K562 (cell line): ENCODE results near the gene KIF3B. TPM values are rescaled to one million over a fixed set of nuclear protein-coding genes. Genes with fewer than 3 reads are reported as not detected.

ENCODE experiments used
- ATAC-seq: fragments of 200-7000 bp; cut with Tn5 transposase; 3 replicates; pipeline ENCODE4 v1.9.1; 2020; ENCODE audit warnings: moderate library complexity
- BruUV-seq: library from RNA; stranded (reverse); fragments of 400-500 nt; replicated peaks from 2 replicates; lab custom pipeline; 2021; lab: Mats Ljungman, UMichigan
- CTCF ChIA-PET: fragments of 300-600 bp; formaldehyde crosslinking; extraction: SDS; loops from one replicate; lab custom pipeline; 2021; ENCODE audit warnings: low intra/inter-chr PET ratio; lab: Yijun Ruan, JAX
- POLR2A ChIA-PET: fragments of 300-600, 350-650 bp; sonication (Branson Sonifier 250); formaldehyde crosslinking; extraction: SDS; loops from one replicate; lab custom pipeline; 2021; ENCODE audit warnings: antibody characterized with exemption, inconsistent platforms; lab: Yijun Ruan, JAX
- DNase-seq, 4 experiments: peaks; one replicate each; pipeline versions ENCODE4 v3.0.0 to v3.0.0-alpha.2; 2011 to 2018; ENCODE audit warnings: low spot score in 3 of 4, mixed read lengths in 3 of 4; ENCODE audit errors: extremely low read depth in 1 of 4
- FAIRE-seq: peaks from 2 replicates; lab custom pipeline; 2011; peaks lifted over from hg19 to GRCh38; lab: Jason Lieb, UNC
- H2AFZ ChIP-seq: 2 replicates; pipeline ENCODE4 v1.6.0; 2011; ENCODE audit warnings: low read depth, low read length, control low read depth, inconsistent platforms
- H3K27ac ChIP-seq: fragments of 200-600 bp; 3 replicates; pipeline ENCODE4 v1.8.0; 2011; ENCODE audit warnings: low read depth, mild to moderate bottlenecking, control low read depth, inconsistent platforms, low read length, moderate library complexity, mixed read lengths; ENCODE audit errors: extremely low read depth
- H3K27me3 ChIP-seq, 2 experiments: fragments of 300-600 bp in 1 of 2; 2 replicates in 1 of 2; 3 replicates in 1 of 2; pipeline versions ENCODE4 v1.6.0 to v1.8.0; 2011; ENCODE audit warnings: inconsistent platforms in 2 of 2, low read length in 2 of 2, mild to moderate bottlenecking in 1 of 2, mixed read lengths in 1 of 2, moderate library complexity in 1 of 2; ENCODE audit not compliant: control insufficient read depth in 2 of 2, insufficient read depth in 2 of 2
- H3K36me3 ChIP-seq: fragments of 300-600 bp; 3 replicates; pipeline ENCODE4 v1.8.0; 2011; ENCODE audit warnings: mild to moderate bottlenecking, low read length, inconsistent platforms; ENCODE audit not compliant: control insufficient read depth, insufficient read depth
- H3K4me1 ChIP-seq, 2 experiments: fragments of 200-600 bp in 1 of 2; replicated peaks in 1 of 2; 2 replicates in 1 of 2; 3 replicates in 1 of 2; pipeline versions ENCODE4 v1.5.1 to v1.8.0; 2011; ENCODE audit warnings: inconsistent platforms in 2 of 2, low read length in 2 of 2, mild to moderate bottlenecking in 1 of 2, mixed read lengths in 1 of 2, moderate library complexity in 1 of 2; ENCODE audit not compliant: control insufficient read depth in 2 of 2, insufficient read depth in 2 of 2
- H3K4me2 ChIP-seq: 2 replicates; pipeline ENCODE4 v1.6.1; 2011; ENCODE audit warnings: low read length, control low read depth, inconsistent platforms, mixed read lengths; ENCODE audit not compliant: insufficient read depth
- H3K4me3 ChIP-seq: fragments of 200-600 bp; sonication (generic), shearing (Covaris generic); 2 replicates; pipeline ENCODE4 v1.5.1; 2016; ENCODE audit warnings: control low read depth, inconsistent platforms
- H3K79me2 ChIP-seq: fragments of 200-600 bp; 3 replicates; pipeline ENCODE4 v1.8.0; 2011; ENCODE audit warnings: low read length, inconsistent platforms; ENCODE audit not compliant: control insufficient read depth, insufficient read depth
- H3K9ac ChIP-seq, 2 experiments: 2 replicates each; pipeline versions ENCODE4 v1.6.0 to v1.6.1; 2011; ENCODE audit warnings: low read depth in 2 of 2, low read length in 2 of 2, control low read depth in 1 of 2, inconsistent platforms in 1 of 2, mild to moderate bottlenecking in 1 of 2, mixed read lengths in 1 of 2; ENCODE audit not compliant: insufficient read depth in 1 of 2
- H3K9me1 ChIP-seq: one replicate; pipeline ENCODE4 v1.6.0; 2011; ENCODE audit warnings: inconsistent platforms, mild to moderate bottlenecking, low read length, moderate library complexity; ENCODE audit not compliant: control insufficient read depth, insufficient read depth
- H3K9me3 ChIP-seq: replicated peaks from 2 replicates; pipeline ENCODE4 v1.5.1; 2011; ENCODE audit warnings: low read depth, low read length, inconsistent platforms; ENCODE audit not compliant: control insufficient read depth, insufficient read depth
- H4K20me1 ChIP-seq: replicated peaks from 2 replicates; pipeline ENCODE4 v1.6.1; 2011; ENCODE audit warnings: low read length, inconsistent platforms, mixed read lengths; ENCODE audit not compliant: control insufficient read depth, insufficient read depth
- ASH1L ChIP-seq: fragments of 450-650 bp; IDR thresholded peaks from 2 replicates; pipeline ENCODE4 v1.6.1; 2018; ENCODE audit warnings: borderline replicate concordance, mild to moderate bottlenecking, low read depth; ENCODE audit not compliant: partially characterized antibody
- BCL6 ChIP-seq: fragments of 250-450 bp; sonication (Bioruptor Pico); IDR thresholded peaks from 2 replicates; pipeline ENCODE4 v1.4.0; 2020
- FOSL1 ChIP-seq: fragments of 200-800 bp; sonication (Bioruptor generic); conservative IDR thresholded peaks from 2 replicates; pipeline ENCODE4 v1.6.1; 2016; ENCODE audit warnings: missing genetic modification characterization, missing compliant biosample characterization
- GTF2E2 ChIP-seq: fragments of 200-800 bp; sonication (Bioruptor generic); IDR thresholded peaks from 2 replicates; pipeline ENCODE4 v1.6.1; 2016; ENCODE audit warnings: missing genetic modification characterization, missing compliant biosample characterization
- NFE2L1 ChIP-seq: fragments of 450-650 bp; IDR thresholded peaks from 2 replicates; pipeline ENCODE4 v1.6.1; 2016; ENCODE audit warnings: missing genetic modification characterization, low read depth, mild to moderate bottlenecking, missing compliant biosample characterization, moderate library complexity, borderline replicate concordance
- PCBP1 ChIP-seq: fragments of 200-400 bp; formaldehyde crosslinking; IDR thresholded peaks from 2 replicates; pipeline ENCODE4 v1.6.1; 2018; ENCODE audit warnings: mild to moderate bottlenecking, low read depth, low read length; ENCODE audit not compliant: poor library complexity, severe bottlenecking
- PHF21A ChIP-seq: fragments of 450-650 bp; IDR thresholded peaks from 2 replicates; pipeline ENCODE4 v1.6.1; 2017; ENCODE audit warnings: low read depth, borderline replicate concordance
- SMAD1 ChIP-seq: fragments of 150-350 bp; IDR thresholded peaks from 2 replicates; pipeline ENCODE4 v1.6.1; 2014; ENCODE audit warnings: low read length, low read depth; ENCODE audit not compliant: partially characterized antibody
- SMARCE1 ChIP-seq: fragments of 450-650 bp; IDR thresholded peaks from 2 replicates; pipeline ENCODE4 v1.7.1; 2016; ENCODE audit warnings: mild to moderate bottlenecking
- ZNF589 ChIP-seq: fragments of 200-800 bp; sonication (Bioruptor generic); IDR thresholded peaks from 2 replicates; pipeline ENCODE4 v1.6.1; 2016; ENCODE audit warnings: low read depth, missing genetic modification characterization, missing compliant biosample characterization
- WGBS: fragments of 100-300 bp; shearing (Covaris generic); methylation state at CpG from one replicate; pipeline ENCODE4 v1.1.6; 2016; ENCODE audit warnings: low coverage, mixed read lengths; ENCODE audit not compliant: insufficient coverage; ENCODE audit errors: missing lambda C conversion rate; 5-methylcytosine and 5-hydroxymethylcytosine counted together
- in situ Hi-C: fragments of 300-500 bp; cut with MboI; formaldehyde crosslinking; loops from 4 replicates; pipeline ENCODE4 v1.15.0; 2018; ENCODE audit warnings: inconsistent platforms, mixed read lengths
- intact Hi-C: fragments of 100-400 bp; cut with micrococcal nuclease; formaldehyde crosslinking; loops from 2 replicates; pipeline ENCODE4 v1.14.2; 2022
- polyA plus RNA-seq, 8 experiments: library from polyadenylated mRNA; depleted of rRNA in 4 of 8; stranded (reverse) in 5 of 8; unstranded in 3 of 8; fragments of >200 nt; fragmentation: Nextera tagmentation in 2 of 8; fragmentation: Illumina TruSeq in 1 of 8; extraction: Ambion mirVana in 2 of 8; extraction: Trizol in 1 of 8; gene quantifications; 2 replicates each; pipeline versions ENCODE4 v1.2.1 to v1.2.3, GENCODE V29; 2011 to 2014; ENCODE audit warnings: inconsistent platforms in 1 of 8, missing spikeins in 1 of 8
- total RNA-seq, 7 experiments: library from RNA; depleted of rRNA in 6 of 7; stranded (reverse); fragments of >200 nt in 6 of 7; fragmentation: Illumina TruSeq in 2 of 7; extraction: Trizol in 2 of 7; gene quantifications; 2 replicates each; pipeline versions ENCODE4 v1.2.1 to v1.2.3, GENCODE V29; 2011 to 2021; ENCODE audit warnings: low replicate concordance in 1 of 7
- TF ChIP-seq, protein P1 (sequence below): fragments of 250-450 bp; sonication (Bioruptor Pico); IDR thresholded peaks from 2 replicates; pipeline ENCODE4 v1.9.0; 2021; ENCODE audit warnings: mild to moderate bottlenecking
- TF ChIP-seq, protein P2 (sequence below), 2 experiments: fragments of 450-650 bp in 1 of 2; IDR thresholded peaks; 2 replicates each; pipeline ENCODE4 v1.6.1; 2011 to 2017; ENCODE audit warnings: low read depth in 2 of 2, antibody characterized with exemption in 1 of 2, borderline replicate concordance in 1 of 2, low read length in 1 of 2, mild to moderate bottlenecking in 1 of 2, mixed read lengths in 1 of 2; ENCODE audit not compliant: control insufficient read depth in 1 of 2
- TF ChIP-seq, protein P3 (sequence below): fragments of 200-800 bp; sonication (Bioruptor generic); IDR thresholded peaks from 2 replicates; pipeline ENCODE4 v1.6.1; 2017; ENCODE audit warnings: missing genetic modification characterization, missing compliant biosample characterization

KIF3B gene
- total and polyA plus RNA-seq, 9 of the 15 experiments (the other 6 are each of a cell fraction or from before 2014, with no cell fraction given), result 2.9 to 12.3 (median 8.6) TPM

- Histone ChIP-seq H3K27me3 (no peaks in the 10 kb centered on the region), H3K9ac (no peak overlapping the region), H3K79me2 (no peaks in the 10 kb centered on the region), H3K4me3 (no peak overlapping the region), H3K4me2 (no peak overlapping the region), H3K27ac (no peak overlapping the region), H3K4me1 (peaks cover 4 to 15% of the 10 kb centered on the region in 2 experiments), H4K20me1 (no peaks in the 10 kb centered on the region), H3K36me3 (peaks cover 12% of the 10 kb centered on the region; the same call in 2 of the 3 replicates), H3K9me3 (no peaks in the 10 kb centered on the region), H3K9me1 (no peaks in the 10 kb centered on the region), H2AFZ (no peak overlapping the region)
- DNase-seq, result no peak
- intact Hi-C loops (no loop called here), in situ Hi-C loops (no loop called here)
- TF ChIP-seq PCBP1 (no peak), SMARCE1 (no peak), ASH1L (no peak), BCL6 (CRISPR knock-in tag) (no peak), PHF21A (no peak), ZNF589 (CRISPR knock-in tag) (no peak), FOSL1 (tag) (no peak), SMAD1 (no peak), NFE2L1 (tag) (no peak), GTF2E2 (tag) (no peak)
- TF ChIP-seq, protein P1, sequence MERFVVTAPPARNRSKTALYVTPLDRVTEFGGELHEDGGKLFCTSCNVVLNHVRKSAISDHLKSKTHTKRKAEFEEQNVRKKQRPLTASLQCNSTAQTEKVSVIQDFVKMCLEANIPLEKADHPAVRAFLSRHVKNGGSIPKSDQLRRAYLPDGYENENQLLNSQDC, result no peak
- TF ChIP-seq, protein P2, sequence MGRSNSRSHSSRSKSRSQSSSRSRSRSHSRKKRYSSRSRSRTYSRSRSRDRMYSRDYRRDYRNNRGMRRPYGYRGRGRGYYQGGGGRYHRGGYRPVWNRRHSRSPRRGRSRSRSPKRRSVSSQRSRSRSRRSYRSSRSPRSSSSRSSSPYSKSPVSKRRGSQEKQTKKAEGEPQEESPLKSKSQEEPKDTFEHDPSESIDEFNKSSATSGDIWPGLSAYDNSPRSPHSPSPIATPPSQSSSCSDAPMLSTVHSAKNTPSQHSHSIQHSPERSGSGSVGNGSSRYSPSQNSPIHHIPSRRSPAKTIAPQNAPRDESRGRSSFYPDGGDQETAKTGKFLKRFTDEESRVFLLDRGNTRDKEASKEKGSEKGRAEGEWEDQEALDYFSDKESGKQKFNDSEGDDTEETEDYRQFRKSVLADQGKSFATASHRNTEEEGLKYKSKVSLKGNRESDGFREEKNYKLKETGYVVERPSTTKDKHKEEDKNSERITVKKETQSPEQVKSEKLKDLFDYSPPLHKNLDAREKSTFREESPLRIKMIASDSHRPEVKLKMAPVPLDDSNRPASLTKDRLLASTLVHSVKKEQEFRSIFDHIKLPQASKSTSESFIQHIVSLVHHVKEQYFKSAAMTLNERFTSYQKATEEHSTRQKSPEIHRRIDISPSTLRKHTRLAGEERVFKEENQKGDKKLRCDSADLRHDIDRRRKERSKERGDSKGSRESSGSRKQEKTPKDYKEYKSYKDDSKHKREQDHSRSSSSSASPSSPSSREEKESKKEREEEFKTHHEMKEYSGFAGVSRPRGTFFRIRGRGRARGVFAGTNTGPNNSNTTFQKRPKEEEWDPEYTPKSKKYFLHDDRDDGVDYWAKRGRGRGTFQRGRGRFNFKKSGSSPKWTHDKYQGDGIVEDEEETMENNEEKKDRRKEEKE (IDR thresholded peaks at IDR 0.05; ENCODE audit: borderline replicate concordance in 1 of 2, control insufficient read depth in 1 of 2, low read depth in 2 of 2, low read length in 1 of 2), result no peak
- TF ChIP-seq, protein P3, sequence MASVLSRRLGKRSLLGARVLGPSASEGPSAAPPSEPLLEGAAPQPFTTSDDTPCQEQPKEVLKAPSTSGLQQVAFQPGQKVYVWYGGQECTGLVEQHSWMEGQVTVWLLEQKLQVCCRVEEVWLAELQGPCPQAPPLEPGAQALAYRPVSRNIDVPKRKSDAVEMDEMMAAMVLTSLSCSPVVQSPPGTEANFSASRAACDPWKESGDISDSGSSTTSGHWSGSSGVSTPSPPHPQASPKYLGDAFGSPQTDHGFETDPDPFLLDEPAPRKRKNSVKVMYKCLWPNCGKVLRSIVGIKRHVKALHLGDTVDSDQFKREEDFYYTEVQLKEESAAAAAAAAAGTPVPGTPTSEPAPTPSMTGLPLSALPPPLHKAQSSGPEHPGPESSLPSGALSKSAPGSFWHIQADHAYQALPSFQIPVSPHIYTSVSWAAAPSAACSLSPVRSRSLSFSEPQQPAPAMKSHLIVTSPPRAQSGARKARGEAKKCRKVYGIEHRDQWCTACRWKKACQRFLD (CRISPR knock-in tag), result no peak
- 44% methylated on average over 1 of the region's 1 CpG for WGBS
- FAIRE-seq, result no peak
- no TSS peak for BruUV-seq
- ATAC-seq, result no peak
- CTCF ChIA-PET, result no interaction called here
- POLR2A ChIA-PET, result no interaction called here
These were observed 43.9 kb downstream of the KIF3B start for GRCh38 chr20:32321390-32321789.
